Right lobe of liver (tissue), 6 donors: ENCODE data around the gene CAMTA1. TPM values are rescaled to one million over a fixed set of nuclear protein-coding genes. Genes with fewer than 3 reads are reported as not detected.

Source experiments
- ATAC-seq, 4 donors: fragments of 200-7000 bp; cut with Tn5 transposase; one replicate each; pipeline ENCODE4 v1.9.1; 2020; ENCODE audit warnings: mild to moderate bottlenecking in 4 of 4, moderate library complexity in 4 of 4
- DNase-seq, 3 donors: peaks; one replicate each; pipeline ENCODE4 v3.0.0-alpha.2; 2020
- H3K27ac ChIP-seq, 3 donors: fragments of 200-600 bp; one replicate each; pipeline ENCODE4 v1.8.0; 2022
- H3K27me3 ChIP-seq, 2 donors: fragments of 200-600 bp; one replicate each; pipeline ENCODE4 v1.8.0; 2022
- H3K36me3 ChIP-seq, 4 donors: fragments of 200-600 bp; sonication (generic) in 1 of 4; one replicate each; pipeline versions ENCODE4 v1.5.1 to v1.8.0; 2017 to 2022; ENCODE audit warnings: control low read depth in 1 of 4
- H3K4me1 ChIP-seq, 4 donors: fragments of 200-600 bp; sonication (generic) in 1 of 4; one replicate each; pipeline versions ENCODE4 v1.5.1 to v1.8.0; 2017 to 2022; ENCODE audit warnings: control low read depth in 1 of 4
- H3K4me3 ChIP-seq, 3 donors: fragments of 200-600 bp; one replicate each; pipeline ENCODE4 v1.8.0; 2022
- H3K9me3 ChIP-seq, 4 donors: fragments of 200-600 bp; sonication (generic) in 1 of 4; one replicate each; pipeline versions ENCODE4 v1.5.1 to v1.8.0; 2017 to 2022; ENCODE audit warnings: control low read depth in 1 of 4
- CTCF ChIP-seq, 4 donors: fragments of 200-600 bp in 3 of 4; fragments of 450-650 bp in 1 of 4; IDR thresholded peaks; one replicate each; pipeline versions ENCODE4 v1.5.1 to v1.8.0; 2016 to 2022; ENCODE audit warnings: antibody characterized with exemption in 4 of 4, mild to moderate bottlenecking in 2 of 4
- POLR2A ChIP-seq: fragments of 450-650 bp; IDR thresholded peaks from one replicate; pipeline ENCODE4 v1.6.1; 2017; ENCODE audit warnings: antibody characterized with exemption, mild to moderate bottlenecking
- WGBS: methylation state at CpG from one replicate; pipeline ENCODE4 v1.1.6; 2018; ENCODE audit warnings: low coverage, low lambda C conversion rate; ENCODE audit not compliant: insufficient coverage; ENCODE audit errors: missing lambda C conversion rate; 5-methylcytosine and 5-hydroxymethylcytosine counted together
- intact Hi-C, 2 donors: fragments of 100-400 bp; cut with DNase I; formaldehyde crosslinking; loops; one replicate each; pipeline versions ENCODE4 v1.11.2 to v1.14.1; 2022
- total RNA-seq, 6 experiments: library from RNA; depleted of rRNA in 2 of 6; stranded (reverse); fragments of >200 nt in 2 of 6; fragmentation: NEBNext Ultra II Directional in 3 of 6; extraction: Animal tissue kit (Norgen Biotek cat#: 25700) in 3 of 6; gene quantifications; one replicate each; pipeline versions ENCODE4 v1.1.0 to v1.2.4, GENCODE V29; 2016 to 2023
- donor health status: DM: no; HTN: yes; CAD: no.
- donor health status: DM: no; HTN: no; CAD: no.
- donor health status: DM: no; HTN: no; CAD: no.
- donor health status: DM: no; HTN: yes; CAD: no.
- donor health status: DM: no; HTN: yes; CAD: no.

Gene CAMTA1
- total RNA-seq, 6 experiments from 2014 or later, result 32.3 to 49.4 (median 37.2) TPM

- H3K36me3 ChIP-seq, result no peaks in the 10 kb centered on the region
- 86% methylated on average over 8 of the region's 12 CpGs for WGBS
- H3K27ac ChIP-seq, result no peak overlapping the region
- no peaks in the 10 kb centered on the region for H3K4me1 ChIP-seq
- H3K27me3 ChIP-seq, result no peaks in the 10 kb centered on the region
- H3K9me3 ChIP-seq, result no peaks in the 10 kb centered on the region
- intact Hi-C loops, result no loop called here
- ATAC-seq (no peak), DNase-seq (peak in 1 of 3 donors; percentile 23)
- no peak for TF ChIP-seq CTCF (IDR thresholded peaks at IDR 0.05)
- no peak for TF ChIP-seq POLR2A
- H3K4me3 ChIP-seq, result no peak overlapping the region
Measured at GRCh38 chr1:7584643-7585042, 799.4 kb downstream of the CAMTA1 start.

- no peaks in the 10 kb centered on the region for H3K9me3 ChIP-seq
- DNase-seq, result peak in 2 of 3 donors; percentile 23 to 27
- H3K4me3 ChIP-seq, result no peak overlapping the region
- no peak overlapping the region for H3K27ac ChIP-seq
- H3K4me1 ChIP-seq, result no peaks in the 10 kb centered on the region
- H3K27me3 ChIP-seq, result no peaks in the 10 kb centered on the region
- ATAC-seq, result no peak
- 82% methylated on average over 11 of the region's 14 CpGs for WGBS
- TF ChIP-seq POLR2A (no peak), CTCF (IDR thresholded peaks at IDR 0.05) (no peak)
- H3K36me3 ChIP-seq, result no peaks in the 10 kb centered on the region
- intact Hi-C loops, result no loop called here
Measured at GRCh38 chr1:7585216-7585907, 800.1 kb downstream of the CAMTA1 start.

GRCh38 chr1:7586031-7586941 lies 801.0 kb downstream of the CAMTA1 start:
- no peaks in the 10 kb centered on the region for H3K36me3 ChIP-seq
- no peaks in the 10 kb centered on the region for H3K4me1 ChIP-seq
- H3K4me3 ChIP-seq, result no peak overlapping the region
- DNase-seq (peak in 2 of 3 donors; percentile 37 to 39), ATAC-seq (peak in 1 of 4 donors; percentile 8)
- intact Hi-C loops, result no loop called here
- TF ChIP-seq CTCF (IDR thresholded peaks at IDR 0.05) (no peak), POLR2A (no peak)
- 88% methylated on average over 6 of the region's 26 CpGs for WGBS
- H3K27me3 ChIP-seq, result no peaks in the 10 kb centered on the region
- no peak overlapping the region for H3K27ac ChIP-seq
- no peaks in the 10 kb centered on the region for H3K9me3 ChIP-seq

GRCh38 chr1:7587108-7587772 lies 802.0 kb downstream of the CAMTA1 start:
- Histone ChIP-seq H3K27ac (no peak overlapping the region), H3K9me3 (no peaks in the 10 kb centered on the region), H3K4me1 (no peaks in the 10 kb centered on the region), H3K36me3 (no peaks in the 10 kb centered on the region), H3K4me3 (no peak overlapping the region), H3K27me3 (no peaks in the 10 kb centered on the region)
- intact Hi-C loops, result no loop called here
- TF ChIP-seq POLR2A (no peak), CTCF (IDR thresholded peaks at IDR 0.05) (no peak)
- ATAC-seq, result no peak
- 84% methylated on average over 10 of the region's 18 CpGs for WGBS
- DNase-seq, result peak in 2 of 3 donors; percentile 18 to 20
